GDM1 (cell line): ENCODE data around the gene NSMF.
A peak's percentile ranks its signal among the peaks of the same experiment; 100 is the strongest.
"Not testable (repeated sequence)": the region's sequence is repeated elsewhere in the genome, so short reads cannot be mapped to it uniquely, and the experiment has no call there.

Experiments used
- DNase-seq: peaks from one replicate; lab custom pipeline; 2025; lab: John Stamatoyannopoulos, UW

The NSMF gene

DNA sequence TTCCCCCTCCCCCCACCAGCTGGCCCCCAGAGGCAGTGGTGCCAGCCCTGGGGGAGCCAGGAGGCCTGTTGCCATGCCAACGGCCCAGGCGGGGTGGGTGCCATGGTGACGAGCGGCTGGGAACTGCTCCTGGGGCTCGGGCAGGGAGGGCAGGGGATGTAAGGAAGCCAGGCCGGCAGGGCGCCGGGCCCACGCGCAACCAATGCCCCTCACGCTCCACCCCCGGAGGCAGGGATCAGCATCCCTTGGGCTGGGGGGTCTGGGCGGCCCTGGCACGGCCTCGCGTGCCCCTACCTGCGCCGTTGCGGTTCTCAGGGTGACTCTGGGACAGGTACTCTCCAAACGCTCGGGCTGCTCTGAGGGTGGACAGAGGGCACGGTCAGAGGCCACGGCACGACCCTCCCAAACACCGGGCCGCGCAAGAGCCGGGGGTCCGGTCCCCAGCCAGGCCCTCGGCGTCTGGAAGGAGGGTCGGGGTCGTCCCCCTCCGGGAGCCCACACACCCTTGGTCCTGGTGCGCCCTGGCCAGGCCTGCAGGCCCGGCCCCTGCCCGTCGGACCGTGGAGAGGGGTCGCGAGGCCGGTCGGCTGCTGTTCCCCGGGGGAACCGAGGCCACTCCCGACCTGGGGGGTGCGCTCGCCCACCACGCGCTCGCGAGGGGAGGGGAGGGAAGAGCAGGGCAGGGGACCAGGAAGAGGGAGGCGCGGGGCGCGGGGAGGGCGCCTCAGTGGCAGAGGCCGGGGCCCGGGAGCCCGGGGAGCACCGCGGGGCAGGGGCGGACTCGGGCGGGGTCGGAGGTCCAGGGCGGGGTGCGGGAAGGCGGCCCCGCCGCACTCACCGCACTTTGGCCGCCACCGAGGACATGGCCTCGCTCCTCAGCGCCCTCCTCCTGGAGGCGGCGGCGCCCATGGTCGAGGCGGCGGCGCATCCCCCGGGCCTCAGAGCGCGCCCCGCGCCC, 661 bp downstream of the NSMF start:
- DNase-seq = no peak

DNA sequence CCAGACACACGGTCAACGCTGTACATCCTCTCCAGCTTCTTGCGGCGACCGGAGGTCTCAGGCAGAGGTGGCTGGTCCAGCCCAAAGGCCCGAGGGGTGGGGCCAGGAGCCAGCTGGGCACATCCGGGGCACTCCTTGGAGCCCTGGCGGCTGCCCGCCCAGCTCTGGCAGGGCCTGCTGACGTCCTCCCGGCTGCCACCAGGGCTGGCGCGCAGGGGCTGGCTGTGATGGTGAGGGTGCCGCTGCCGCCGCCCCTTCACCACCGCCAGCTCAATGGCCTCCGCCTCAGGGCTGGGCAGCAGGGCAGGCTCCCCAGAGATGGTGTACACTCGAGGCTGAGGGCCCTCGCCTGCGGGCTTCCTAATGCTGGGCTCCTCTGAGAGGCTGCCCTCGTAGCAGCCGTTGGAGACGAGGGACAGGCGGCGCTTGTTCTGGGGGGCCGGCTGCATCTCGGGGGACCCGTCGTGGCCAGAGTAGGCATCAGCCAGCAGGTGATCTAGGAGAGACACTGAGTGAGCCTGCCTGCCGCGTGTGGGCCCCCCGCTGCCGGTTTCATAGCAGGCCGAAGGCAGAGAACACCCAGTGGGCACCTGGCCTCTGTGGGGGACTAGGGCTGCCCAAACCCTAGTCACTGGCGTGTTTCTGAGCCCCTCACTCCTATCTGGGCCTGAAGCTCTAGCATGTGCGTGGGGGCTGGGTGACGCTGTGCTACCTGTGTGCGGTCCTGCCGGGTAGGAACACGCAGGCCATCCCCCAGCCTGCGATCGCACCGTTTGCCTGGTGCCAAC, 1.5 kb downstream of the NSMF start:
- no peak for DNase-seq

DNA sequence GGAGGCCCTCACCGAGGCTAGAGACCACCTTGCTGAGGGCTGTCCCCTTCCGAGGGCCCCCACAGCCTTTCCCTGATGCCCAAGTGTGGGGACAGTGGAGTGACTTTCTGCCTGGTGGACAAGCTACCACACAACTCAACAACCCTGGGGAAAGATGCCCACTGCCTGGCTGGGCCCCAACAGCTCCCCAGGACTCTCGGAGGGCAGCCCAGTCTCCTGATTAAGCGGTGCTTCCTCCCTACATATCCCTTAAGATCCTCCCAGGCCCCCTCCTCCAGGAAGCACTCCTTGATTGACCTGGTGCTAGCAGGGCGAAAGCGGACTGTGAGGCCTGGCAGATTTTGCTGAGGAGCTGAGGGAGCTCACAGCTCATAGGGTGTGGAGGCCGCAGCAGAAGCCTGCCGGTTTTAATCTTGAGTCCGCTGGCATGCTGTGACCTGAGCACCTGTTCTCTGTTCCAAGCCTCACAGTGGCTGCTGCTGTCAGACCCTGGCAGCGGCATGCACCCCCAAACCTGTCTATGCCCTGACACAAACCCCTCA, 2.2 kb downstream of the NSMF start:
- DNase-seq = no peak

DNA sequence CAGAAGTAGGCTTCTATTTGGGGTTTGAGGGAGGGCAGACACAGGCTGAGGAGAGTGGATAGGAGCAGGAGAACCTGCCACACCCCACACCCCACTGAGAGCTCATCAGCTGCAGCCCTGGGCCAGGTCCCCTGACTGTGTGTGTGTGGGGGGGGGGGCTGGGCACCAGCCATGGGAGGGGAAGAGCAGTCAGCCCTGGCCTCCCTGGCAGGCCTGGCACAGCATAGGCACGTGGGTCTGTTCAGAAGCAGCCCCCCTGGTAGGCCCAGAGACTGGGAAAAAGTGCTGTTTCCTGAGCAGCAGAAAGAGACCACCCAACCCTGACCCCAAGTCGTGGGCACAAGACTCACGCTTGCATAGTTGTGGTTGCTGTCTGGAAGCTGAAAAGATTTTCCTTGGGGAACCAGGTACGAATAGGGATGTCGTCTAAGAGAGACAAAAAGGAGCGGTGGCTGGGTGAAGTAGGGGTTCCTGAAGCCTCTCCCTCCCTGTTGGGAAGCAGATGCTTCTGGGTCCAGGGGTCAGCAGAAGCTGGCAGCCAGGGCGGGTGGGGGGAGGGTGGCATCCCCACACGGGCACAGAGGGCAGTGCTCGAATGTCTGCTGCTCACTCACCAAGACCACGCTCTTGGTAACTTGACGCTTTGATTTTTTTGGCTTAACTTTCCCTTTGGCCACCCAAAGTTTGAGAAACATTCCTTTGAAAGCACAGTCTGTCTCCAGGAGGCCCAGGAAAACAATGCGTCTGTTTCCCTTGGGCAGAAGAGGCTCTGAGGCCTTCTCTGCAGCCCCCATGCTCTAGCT, 2.9 kb downstream of the NSMF start:
- DNase-seq = no peak

DNA sequence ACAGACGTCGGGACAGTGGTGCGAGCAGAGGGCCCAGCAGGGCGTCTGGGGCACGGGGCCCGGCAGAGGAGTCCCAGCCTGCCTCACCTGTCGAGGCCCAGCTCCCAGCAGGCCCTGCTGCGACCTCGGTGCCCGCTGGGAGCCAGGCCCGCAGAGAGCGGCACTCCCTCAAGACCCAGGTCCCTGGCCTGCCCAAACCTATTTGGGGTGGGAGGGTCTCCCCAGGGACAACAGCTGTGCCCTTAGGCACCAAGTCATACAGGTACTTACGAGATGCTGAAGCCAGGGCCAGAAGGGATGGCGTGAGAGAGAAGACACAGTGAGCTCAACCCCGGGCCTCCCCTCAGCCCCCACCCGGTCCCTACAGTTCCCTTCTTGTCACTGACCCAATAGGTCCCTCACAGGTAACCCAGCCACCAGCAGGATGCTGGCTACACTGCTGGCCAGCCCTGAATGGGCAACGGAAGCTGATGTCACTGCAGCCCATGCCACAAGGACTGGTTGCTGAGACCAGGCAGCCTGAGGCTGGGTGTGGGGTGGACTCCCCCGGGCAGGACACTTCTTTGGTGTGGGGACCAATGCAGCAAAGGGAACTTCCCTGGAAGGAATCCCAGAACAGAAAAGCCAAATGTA, 3.7 kb downstream of the NSMF start:
- DNase-seq = no peak

DNA sequence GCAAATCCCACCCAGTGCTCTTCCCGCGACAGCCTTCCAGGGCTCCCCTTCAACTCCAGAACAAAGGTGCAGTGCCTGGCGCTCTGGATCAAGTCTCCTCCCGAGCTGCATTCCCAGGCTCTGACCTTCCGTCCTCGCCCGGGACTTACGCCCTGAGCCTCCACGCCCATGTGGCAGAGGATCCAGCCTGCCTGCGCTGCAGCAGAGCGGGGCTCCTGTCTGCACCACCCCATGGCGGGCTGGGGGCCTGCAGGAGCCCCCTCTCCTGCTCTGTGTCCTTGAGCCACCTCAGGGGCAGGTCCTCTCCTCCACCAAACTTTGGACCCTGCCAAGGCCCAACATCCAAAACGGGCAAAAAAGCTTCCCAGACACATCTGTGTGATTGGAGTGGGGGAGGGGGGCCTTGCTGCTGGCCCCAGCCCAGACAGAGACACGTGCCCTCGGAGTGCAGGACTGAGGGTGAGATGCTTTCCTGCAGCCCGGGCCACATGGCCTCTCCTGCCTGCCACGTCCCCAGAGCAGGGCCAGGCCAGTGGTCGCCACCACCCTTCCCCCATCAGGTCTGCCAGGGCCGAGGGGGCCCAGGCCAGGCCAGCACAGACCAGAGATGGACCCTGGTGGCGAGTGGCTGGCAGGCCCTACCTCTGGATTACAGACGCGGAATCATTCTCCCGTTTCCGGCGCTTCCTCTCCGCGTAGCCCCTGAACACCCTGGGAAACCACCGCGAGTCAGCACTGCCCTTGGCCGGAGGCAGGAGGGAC, 4.4 kb downstream of the NSMF start:
- no peak for DNase-seq

DNA sequence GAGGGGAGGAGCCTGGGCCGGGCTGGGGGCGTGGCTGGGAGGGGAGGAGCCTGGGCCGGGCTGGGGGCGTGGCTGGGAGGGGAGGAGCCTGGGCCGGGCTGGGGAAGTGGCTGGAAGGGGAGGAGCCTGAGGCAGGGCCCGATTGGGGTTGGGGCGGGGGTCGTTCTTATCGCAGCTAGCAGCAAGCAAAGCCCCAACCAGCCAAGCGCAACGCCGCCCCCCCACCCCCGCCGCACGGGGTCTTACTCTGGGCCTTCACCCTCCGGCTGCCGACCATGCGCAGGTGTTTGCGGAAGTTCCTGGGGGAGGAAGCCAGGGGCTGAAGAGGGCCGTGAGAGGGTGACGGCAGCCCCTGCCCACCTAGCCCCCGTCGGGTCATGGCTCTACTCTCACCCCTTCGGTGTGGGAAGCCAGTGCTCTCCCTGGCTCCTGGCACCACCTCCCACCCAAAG, 5.0 kb downstream of the NSMF start:
- no peak for DNase-seq

DNA sequence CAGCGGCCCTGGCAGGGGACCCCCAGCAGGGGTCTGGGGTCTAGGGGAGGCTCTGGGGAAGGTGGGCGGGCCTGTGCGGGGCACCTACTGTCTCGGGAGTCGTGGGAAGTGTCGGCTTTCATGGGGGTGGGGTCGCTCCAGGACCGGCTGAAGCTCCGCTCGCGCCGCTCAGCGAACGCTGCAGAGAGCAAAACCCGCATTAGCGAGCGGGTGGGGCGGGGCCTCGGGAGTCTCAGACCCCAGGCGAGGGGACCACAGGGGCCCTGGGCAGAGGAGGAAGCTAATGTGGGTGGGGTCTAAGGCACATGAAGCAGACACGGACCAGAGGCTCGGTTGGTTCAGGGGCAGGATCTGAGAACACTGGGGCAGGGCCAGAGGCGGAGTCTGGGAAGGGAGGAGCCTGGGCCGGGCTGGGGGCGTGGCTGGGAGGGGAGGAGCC, 5.5 kb downstream of the NSMF start:
- DNase-seq = no peak

DNA sequence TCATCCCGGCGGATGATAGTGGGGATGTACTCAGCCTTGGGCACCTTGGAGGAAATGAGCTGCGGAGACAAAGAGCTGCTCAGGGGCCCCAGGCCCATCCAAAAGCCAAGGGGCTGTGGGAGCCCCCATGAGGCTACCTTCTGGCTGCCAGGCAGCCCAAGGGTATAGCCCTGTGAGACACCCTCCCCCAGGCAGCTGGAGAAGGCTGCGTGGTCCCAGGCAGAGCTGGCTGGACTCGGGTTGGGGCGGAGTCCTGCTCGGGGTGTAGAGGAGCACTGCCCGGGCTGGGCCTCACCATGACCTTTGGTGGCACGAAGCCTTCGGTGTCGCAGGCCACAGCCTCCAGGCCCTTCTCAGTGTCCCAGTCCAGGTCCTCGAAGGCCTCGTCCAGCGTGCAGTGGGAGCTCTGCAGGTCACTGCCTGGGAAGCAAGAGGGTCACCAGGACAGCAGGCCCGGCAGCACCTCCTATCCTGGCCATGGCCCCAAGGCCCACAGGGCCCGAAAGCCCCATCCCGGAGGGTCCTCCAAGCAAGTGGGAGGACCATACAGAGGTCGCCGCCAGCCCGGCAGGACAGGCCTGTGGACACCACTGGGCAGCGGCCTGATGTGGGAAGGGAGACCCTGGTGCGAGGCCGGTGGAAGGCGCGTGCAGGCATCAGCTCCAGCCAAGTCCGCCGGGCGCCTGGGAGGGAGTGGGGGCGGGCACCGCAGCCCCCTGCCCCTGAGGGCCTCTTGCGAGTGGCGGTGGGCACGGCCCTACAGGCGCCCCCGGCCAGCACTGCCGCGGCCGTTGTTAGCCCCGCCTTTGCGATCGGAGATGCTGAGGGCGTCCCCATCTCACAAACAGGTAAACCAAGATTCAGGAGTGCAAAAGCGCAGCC, 6.1 kb downstream of the NSMF start:
- DNase-seq = no peak

DNA sequence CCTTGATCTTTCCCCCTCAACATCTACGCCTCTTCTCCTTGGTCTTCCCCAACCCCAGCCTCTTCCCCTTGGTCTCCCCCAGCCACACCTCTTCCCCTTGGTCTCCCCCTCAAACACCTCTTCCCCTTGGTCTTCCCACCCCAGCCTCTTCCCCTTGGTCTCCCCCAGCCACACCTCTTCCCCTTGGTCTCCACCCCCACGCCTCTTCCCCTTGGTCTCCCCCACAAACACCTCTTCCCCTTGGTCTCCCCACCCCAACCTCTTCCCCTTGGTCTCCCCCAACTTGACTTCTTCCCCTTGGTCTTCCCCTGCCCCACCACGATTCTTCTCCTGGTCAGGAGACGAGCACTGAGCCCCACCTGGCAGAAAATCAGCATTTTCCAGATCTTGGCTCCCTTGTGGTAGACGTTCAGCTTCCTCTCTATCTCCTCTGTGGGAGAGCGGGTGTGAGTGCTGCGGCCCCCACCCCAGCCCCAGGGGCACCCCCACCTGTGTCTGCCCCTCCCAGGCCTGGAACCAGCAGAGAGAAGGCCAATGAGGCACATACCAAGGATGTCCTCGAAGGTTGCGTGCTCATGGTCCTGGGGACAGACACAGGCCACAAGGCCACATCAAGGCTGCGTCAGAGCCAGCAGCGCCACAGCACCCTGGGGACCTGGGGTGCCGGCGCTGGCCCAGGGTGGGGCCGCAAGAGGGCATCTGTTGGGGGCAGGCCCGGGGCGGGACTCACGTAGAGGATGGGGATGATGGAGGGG, 7.0 kb downstream of the NSMF start:
- DNase-seq = peak; percentile 32

DNA sequence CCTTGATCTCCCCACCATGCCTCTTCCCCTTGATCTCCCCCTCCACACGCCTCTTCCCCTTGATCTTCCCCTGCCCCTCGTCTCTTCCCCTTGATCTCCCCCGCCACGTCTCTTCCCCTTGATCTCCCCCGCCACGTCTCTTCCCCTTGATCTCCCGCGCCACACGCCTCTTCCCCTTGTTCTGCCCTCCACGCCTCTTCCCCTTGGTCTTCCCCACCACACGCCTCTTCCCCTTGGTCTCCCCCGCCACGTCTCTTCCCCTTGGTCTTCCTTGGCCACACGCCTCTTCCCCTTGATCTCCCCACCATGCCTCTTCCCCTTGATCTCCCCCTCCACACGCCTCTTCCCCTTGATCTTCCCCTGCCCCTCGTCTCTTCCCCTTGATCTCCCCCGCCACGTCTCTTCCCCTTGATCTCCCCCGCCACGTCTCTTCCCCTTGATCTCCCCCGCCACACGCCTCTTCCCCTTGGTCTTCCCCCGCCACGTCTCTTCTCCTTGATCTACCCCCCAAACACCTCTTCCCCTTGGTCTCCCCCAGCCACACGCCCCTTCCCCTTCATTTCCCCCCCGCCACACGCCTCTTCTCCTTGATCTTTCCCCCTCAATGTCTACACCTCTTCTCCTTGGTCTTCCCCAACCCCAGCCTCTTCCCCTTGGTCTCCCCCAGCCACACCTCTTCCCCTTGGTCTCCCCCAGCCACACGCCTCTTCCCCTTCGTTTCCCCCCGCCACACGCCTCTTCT, 7.7 kb downstream of the NSMF start:
- not testable (repeated sequence) for DNase-seq

DNA sequence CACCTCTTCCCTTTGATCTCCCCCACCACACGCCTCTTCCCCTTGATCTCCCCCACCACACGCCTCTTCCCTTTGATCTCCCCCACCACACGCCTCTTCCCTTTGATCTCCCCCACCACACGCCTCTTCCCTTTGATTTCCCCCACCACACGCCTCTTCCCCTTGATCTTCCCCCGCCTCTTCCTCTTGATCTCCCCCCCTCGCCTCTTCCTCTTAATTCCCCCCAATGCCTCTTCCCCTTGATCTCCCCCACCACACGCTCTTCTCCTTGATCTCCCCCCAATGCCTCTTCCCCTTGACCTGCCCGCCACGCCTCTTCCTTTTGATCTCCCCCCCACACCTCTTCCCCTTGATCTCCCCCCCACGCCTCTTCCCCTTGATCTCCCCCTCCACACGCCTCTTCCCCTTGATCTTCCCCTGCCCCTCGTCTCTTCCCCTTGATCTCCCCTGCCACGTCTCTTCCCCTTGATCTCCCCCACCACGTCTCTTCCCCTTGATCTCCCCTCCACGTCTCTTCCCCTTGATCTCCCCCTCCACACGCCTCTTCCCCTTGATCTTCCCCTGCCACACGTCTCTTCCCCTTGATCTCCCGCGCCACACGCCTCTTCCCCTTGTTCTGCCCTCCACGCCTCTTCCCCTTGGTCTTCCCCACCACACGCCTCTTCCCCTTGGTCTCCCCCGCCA, 8.5 kb downstream of the NSMF start:
- not testable (repeated sequence) for DNase-seq

DNA sequence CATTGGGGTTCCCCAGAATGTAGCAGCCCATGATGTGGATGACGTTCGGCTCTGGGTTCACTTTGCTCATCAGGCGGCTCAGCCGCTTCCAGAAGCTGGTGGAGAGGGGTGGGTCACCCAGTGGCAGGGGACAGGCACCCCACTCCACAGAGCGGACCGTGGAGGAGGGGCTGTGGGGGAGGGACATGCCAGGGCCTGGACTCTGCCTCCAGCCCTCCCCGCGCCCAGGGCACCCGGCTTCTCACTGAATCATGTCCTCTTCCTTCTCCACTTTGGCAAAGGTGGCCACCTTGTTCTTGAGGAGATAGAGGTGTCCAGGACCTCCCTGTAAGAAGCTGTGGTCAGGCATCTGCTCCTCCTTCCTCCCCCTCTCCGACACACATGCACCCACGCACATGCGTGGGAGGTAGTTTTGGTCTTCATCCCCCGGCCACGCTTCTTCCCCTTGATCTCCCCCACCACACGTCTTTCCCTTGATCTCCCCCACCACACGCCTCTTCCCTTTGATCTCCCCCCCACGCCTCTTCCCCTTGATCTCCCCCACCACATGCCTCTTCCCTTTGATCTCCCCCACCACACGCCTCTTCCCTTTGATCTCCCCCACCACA, 9.1 kb downstream of the NSMF start:
- no peak for DNase-seq

DNA sequence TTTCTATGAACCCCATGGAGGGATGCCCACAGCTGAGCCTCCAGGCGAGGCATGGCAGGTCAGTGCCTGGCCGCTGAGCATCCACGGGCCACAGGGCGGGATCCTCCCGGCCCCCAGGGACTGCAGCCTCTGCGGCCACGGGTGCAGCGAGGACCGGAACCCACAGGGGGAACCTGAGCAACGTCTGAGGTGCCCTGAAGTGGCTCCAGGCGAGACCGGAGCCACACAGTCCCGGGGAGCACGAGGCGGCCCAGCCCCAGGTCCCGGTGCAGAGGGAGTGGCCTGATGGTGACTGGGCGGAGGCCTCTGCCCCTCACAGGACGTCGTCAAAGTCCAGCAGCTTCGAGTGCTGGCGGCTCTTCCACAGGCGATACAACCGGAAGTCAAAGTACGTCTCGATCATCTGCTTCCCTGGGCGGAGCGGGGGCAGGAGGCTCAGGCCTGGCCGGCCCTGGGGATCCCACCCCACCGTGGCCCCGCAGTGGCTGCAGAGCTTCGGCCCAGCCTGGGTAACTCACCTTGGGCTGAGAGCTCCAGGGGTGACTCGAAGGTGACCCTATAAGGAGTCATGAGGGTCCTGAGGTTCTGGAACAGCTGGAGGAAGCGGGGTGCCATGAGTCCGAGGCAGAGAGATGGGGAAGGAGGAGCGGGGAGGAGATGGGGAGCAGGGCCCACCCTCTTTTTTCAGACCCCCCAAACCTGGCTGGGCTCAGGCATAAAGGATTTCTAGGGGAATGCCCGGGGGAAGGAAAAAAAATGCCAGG, 9.9 kb downstream of the NSMF start:
- DNase-seq = no peak

DNA sequence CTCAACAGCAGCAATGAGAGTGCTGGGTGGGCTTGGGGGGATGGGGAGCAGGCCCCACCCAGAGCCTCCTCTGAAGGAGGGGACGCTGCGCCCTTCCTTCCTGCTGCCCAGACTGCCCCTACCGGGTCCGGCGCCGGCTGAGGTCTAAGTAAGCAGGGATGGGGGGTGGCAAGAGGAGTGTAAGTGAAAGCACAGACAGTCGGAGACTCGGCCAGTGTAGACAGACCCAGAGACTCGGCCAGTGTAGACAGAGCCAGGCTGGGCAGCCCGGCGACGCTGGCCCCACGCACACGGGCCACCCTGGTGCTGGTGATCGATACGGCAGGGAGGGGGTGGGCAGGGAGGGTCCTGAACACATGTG, 10.6 kb downstream of the NSMF start:
- DNase-seq = no peak
